T-helper 2 cell treated with Interferon-gamma antibody and Interleukin-4, amounts not matched to agents 5 μg/mL and 100 μg/mL, for 36 hours (primary cell): ENCODE results near the gene GAS7.

Experiments used
- DNase-seq: peaks from one replicate; pipeline ENCODE4 v3.0.0; 2021; ENCODE audit warnings: low spot score
- H3K27ac Mint-ChIP-seq: one replicate; pipeline ENCODE4 v1.8.0; 2021; ENCODE audit warnings: mild to moderate bottlenecking, mixed read lengths
- H3K27me3 Mint-ChIP-seq: one replicate; pipeline ENCODE4 v1.8.0; 2021; ENCODE audit warnings: low read depth, mixed read lengths
- H3K36me3 Mint-ChIP-seq: one replicate; pipeline ENCODE4 v1.8.0; 2021; ENCODE audit warnings: low read depth, mixed read lengths
- H3K4me1 Mint-ChIP-seq: one replicate; pipeline ENCODE4 v1.8.0; 2021; ENCODE audit warnings: low read depth, mixed read lengths
- H3K4me3 Mint-ChIP-seq: one replicate; pipeline ENCODE4 v1.8.0; 2022; ENCODE audit warnings: mild to moderate bottlenecking, moderate library complexity, mixed read lengths
- H3K9me3 Mint-ChIP-seq: one replicate; pipeline ENCODE4 v1.8.0; 2021; ENCODE audit warnings: mixed read lengths

Gene GAS7

DNA sequence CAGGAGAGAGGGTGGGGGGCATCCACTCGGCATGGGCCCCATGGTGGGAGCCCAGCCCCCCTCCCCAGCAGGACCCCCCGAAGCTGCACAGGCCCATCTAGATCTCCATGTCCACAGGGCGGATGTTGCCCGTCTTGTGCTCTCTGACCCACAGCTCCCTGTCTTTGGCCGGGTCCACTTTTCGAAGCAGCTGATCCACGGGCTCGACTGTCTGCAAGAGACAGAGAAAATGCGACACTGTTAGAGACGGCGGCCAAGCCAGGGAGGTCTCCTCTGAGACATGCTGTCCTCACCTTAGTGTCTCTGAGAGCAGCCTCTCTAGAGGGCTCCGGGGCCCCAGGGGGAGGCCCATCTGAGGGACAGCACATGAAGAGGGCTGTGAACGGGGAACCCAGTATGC lies 281.3 kb downstream of the GAS7 start:
- no peaks in the 10 kb centered on the region for H3K9me3 Mint-ChIP-seq
- DNase-seq, result no peak
- no peak overlapping the region for H3K27ac Mint-ChIP-seq
- no peaks in the 10 kb centered on the region for H3K27me3 Mint-ChIP-seq
- H3K4me1 Mint-ChIP-seq, result no peaks in the 10 kb centered on the region
- H3K4me3 Mint-ChIP-seq, result no peak overlapping the region
- no peaks in the 10 kb centered on the region for H3K36me3 Mint-ChIP-seq

DNA sequence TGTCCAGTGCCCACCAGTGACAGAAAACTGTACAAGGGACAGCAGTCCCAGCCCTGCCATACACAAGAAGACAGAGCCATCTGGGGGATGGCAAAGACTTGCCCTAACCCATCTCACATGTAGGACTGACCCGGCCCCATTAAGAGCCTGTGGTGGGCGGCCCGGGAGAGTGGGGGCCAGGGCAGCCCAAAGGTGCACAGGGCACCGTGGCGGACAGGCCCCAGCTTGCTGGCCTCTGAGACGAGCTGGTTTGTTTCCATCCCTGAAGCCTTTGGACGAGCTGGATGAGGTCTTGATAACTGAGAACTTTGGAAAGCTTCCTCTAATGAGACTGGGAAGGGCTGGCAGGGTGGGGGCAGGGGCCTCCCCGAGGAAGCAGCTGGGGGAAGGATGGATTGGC lies 282.3 kb downstream of the GAS7 start:
- no peak overlapping the region for H3K27ac Mint-ChIP-seq
- H3K4me3 Mint-ChIP-seq, result no peak overlapping the region
- no peak for DNase-seq
- H3K9me3 Mint-ChIP-seq, result no peaks in the 10 kb centered on the region
- no peaks in the 10 kb centered on the region for H3K36me3 Mint-ChIP-seq
- H3K27me3 Mint-ChIP-seq, result no peaks in the 10 kb centered on the region
- H3K4me1 Mint-ChIP-seq, result no peaks in the 10 kb centered on the region

DNA sequence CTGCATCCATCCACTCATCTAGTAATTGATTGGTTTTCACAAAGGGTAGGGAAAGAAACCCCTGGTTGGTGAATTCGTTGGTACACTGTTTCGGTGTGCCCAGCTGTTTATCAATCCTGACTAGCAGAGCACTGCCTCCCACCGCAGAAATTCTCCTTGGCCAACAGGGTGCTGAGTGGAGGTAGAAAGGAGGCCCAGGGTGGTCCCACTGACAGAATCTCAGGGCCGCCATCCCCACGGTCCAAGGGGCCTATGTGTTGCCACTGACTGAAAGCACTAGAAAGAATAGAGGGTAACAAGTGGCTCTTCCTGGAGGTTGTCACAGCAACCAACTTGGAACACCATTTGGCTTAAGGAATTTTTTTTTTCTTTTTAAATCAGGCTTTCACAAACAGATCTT lies 284.9 kb downstream of the GAS7 start:
- Mint-ChIP-seq H3K9me3 (no peaks in the 10 kb centered on the region), H3K27me3 (no peaks in the 10 kb centered on the region), H3K27ac (no peak overlapping the region), H3K4me3 (no peak overlapping the region), H3K4me1 (no peaks in the 10 kb centered on the region), H3K36me3 (no peaks in the 10 kb centered on the region)
- no peak for DNase-seq

DNA sequence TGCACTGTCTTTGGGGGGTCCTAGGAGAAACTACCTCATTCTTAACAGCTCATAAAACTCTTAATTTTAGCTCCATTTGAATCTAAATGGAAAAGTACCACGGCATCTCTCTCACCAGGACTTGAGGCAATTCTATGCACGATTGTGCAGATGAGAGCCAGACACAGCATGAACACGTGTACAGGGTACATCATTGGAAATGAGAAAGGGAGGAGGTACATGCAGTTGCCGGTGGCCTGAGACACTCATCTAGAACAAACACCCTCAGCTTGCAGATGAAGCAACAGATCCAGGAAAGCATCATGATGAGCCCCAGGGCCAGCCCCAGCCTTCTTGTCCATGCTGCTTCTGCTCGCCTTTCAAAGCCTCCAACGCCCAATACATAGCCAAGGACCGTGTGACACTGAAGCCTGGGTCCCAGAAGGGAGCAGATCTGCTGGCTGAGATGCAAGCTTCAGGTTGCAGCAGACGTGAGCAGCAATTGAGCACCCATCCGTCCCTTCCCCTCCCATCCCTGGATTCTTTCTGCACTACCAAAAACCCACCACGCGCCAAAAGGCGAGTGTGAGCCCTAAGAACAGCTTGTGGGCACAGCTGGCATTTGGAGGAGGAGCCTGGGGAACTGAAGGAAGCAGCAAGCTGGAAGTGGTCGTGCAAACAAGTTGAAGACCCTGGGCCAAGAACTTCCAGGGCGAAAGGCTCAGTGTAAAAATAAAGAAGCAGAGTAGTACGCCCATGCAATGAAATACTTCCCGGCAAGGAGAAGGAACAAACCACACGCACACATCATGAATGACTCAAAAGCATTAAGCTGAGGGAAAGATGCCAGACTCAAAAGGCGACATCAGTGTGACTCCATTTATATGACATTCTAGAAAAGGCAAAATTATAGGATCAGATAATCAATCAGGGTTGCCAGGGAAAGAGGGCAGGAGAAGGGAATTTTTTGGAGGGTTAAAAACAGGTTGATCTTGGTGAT lies 286.0 kb downstream of the GAS7 start:
- no peak overlapping the region for H3K27ac Mint-ChIP-seq
- no peak for DNase-seq
- H3K4me1 Mint-ChIP-seq, result no peaks in the 10 kb centered on the region
- no peaks in the 10 kb centered on the region for H3K9me3 Mint-ChIP-seq
- no peak overlapping the region for H3K4me3 Mint-ChIP-seq
- no peaks in the 10 kb centered on the region for H3K27me3 Mint-ChIP-seq
- no peaks in the 10 kb centered on the region for H3K36me3 Mint-ChIP-seq

DNA sequence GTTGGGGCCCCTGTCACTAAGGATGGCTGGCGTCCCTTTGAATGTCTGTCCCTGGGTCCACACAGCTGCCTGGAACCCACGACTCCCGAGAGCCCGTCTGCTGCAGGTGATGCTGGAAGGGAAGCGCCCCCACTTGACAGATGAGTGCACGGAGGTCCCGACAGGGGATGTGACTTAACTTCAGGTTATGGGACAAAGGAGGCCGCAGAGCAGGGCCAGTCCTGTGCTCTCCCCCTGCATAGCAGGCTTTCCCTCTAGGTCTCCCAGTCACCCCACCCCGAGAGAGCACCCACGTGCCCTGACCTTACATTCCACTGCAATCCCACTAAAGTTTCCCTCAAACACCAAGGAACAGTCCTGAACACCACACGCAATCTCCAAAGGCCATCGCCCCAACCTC lies 287.3 kb downstream of the GAS7 start:
- H3K9me3 Mint-ChIP-seq, result no peaks in the 10 kb centered on the region
- no peaks in the 10 kb centered on the region for H3K36me3 Mint-ChIP-seq
- no peaks in the 10 kb centered on the region for H3K4me1 Mint-ChIP-seq
- no peaks in the 10 kb centered on the region for H3K27me3 Mint-ChIP-seq
- no peak for DNase-seq
- H3K4me3 Mint-ChIP-seq, result no peak overlapping the region
- no peak overlapping the region for H3K27ac Mint-ChIP-seq

DNA sequence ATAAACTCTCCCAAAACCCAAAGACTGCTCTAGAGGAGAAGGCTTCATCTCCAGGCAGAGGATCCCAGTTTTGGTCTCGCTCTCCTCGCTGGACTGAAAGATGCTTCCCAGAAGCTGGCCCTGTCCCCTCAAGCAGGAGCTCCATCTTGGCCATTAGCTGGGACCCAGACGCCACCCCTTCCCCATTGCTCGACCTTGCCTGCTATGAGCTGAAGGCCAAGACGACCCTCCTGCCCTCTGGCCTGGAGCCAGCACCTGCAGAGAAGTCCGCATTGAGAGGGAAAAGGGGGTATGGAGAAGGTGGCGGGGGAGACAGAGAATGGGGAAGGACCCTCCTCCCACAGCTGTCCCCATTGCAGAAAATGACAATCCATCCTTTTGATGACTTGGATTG lies 289.8 kb downstream of the GAS7 start:
- Mint-ChIP-seq H3K36me3 (no peaks in the 10 kb centered on the region), H3K9me3 (no peaks in the 10 kb centered on the region), H3K4me3 (no peak overlapping the region), H3K27me3 (no peaks in the 10 kb centered on the region), H3K4me1 (no peaks in the 10 kb centered on the region), H3K27ac (no peak overlapping the region)
- DNase-seq, result no peak

DNA sequence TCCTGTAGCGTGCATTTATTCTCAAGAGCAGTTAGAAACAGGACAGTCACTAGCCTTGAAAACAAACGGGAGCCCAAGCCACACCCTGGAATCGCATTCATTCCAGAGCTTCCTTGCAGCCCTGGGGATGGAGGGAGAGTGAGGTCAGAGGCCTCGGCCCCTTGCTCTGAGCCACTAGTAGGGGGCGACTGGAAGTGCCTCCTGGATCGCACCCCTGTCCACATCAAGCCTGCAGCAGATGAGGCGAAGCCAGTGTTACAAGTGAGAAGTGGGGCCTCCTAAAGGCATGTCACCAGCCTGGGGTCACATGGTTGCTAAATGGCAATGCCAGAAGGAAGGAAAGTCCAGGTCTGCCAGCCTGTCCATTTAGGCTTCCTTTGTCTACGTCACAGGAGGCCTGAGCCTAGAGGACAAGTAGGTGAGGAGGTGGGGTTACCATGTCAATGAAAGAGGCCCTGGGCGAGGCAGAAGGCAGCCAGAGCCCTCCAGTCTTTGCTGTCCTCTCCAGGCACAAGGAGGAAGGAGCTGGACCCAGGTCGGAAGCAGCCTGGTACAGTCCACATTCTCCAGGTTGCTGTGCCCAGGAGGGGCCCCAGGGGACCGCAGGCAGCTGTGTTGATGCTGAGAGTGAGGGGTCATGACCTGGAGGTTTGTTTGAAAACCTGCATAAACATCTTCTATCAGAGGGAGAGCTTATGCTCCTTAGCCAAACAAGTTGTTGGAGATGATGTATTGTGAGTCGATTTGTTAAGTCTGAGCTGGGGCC lies 290.3 kb downstream of the GAS7 start:
- H3K4me1 Mint-ChIP-seq, result no peaks in the 10 kb centered on the region
- H3K4me3 Mint-ChIP-seq, result no peak overlapping the region
- no peaks in the 10 kb centered on the region for H3K27me3 Mint-ChIP-seq
- no peaks in the 10 kb centered on the region for H3K9me3 Mint-ChIP-seq
- DNase-seq, result no peak
- no peaks in the 10 kb centered on the region for H3K36me3 Mint-ChIP-seq
- no peak overlapping the region for H3K27ac Mint-ChIP-seq

DNA sequence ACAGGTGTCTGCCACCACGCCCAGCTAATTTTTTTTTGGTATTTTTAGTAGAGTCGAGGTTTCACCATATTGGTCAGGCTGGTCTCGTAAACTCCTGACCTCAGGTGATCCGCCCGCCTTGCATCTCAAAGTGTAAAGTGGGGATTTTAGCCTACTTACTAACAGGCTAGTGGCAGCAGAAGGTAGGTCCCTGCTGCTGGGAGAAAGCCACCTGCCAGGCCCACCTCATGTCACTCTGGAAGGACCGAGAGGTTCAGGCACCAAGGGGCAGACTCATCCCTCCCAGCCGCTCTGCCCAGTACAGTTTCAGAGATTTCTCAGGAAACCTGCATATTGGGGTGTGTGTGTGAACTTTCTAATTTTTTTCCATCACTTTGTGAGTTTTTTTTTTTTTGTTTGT lies 291.3 kb downstream of the GAS7 start:
- no peak overlapping the region for H3K4me3 Mint-ChIP-seq
- H3K36me3 Mint-ChIP-seq, result no peaks in the 10 kb centered on the region
- no peak for DNase-seq
- no peak overlapping the region for H3K27ac Mint-ChIP-seq
- H3K4me1 Mint-ChIP-seq, result no peaks in the 10 kb centered on the region
- no peaks in the 10 kb centered on the region for H3K27me3 Mint-ChIP-seq
- no peaks in the 10 kb centered on the region for H3K9me3 Mint-ChIP-seq

DNA sequence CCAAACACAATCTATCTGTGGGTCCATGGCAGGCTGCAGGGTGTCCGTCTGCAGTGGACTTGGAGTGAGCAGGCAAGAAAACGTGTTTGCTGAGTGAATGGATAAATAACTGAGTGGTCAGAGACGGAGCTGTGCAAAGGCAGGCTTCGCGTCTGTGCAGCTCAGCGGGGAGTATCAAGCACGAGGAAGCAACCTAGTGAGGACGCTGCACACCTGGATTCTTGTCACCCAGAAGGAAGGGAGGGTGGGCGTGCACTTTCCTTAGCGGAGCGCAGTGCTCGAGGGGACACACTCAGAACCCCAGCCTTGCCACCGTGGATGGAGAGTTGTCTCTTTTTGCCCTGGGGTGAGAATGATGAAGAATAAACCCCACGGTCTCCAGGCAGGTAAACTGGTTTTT lies 291.8 kb downstream of the GAS7 start:
- Mint-ChIP-seq H3K4me1 (no peaks in the 10 kb centered on the region), H3K27ac (no peak overlapping the region), H3K36me3 (no peaks in the 10 kb centered on the region), H3K27me3 (no peaks in the 10 kb centered on the region), H3K4me3 (no peak overlapping the region), H3K9me3 (no peaks in the 10 kb centered on the region)
- no peak for DNase-seq

DNA sequence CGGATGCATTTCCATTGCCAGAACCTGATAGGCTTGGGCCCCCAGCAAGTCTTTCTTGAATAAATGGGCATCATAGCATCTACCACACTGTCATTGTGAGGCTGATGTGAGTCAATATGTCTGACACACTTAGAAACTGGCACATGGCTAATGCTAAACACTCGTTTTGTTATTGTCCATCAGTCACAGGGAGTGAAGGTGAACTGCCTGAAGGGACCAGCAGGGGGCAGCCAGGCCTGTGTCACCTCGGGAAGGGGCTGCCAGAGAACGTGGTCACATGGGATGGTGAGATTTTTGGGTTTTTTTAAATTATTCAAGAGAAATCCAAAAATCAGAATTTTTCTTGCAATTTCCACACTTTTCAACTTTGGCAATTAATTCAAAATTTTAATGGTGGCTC lies 292.5 kb downstream of the GAS7 start:
- no peaks in the 10 kb centered on the region for H3K36me3 Mint-ChIP-seq
- H3K27me3 Mint-ChIP-seq, result no peaks in the 10 kb centered on the region
- no peaks in the 10 kb centered on the region for H3K9me3 Mint-ChIP-seq
- no peak overlapping the region for H3K4me3 Mint-ChIP-seq
- DNase-seq, result no peak
- H3K27ac Mint-ChIP-seq, result no peak overlapping the region
- H3K4me1 Mint-ChIP-seq, result no peaks in the 10 kb centered on the region

DNA sequence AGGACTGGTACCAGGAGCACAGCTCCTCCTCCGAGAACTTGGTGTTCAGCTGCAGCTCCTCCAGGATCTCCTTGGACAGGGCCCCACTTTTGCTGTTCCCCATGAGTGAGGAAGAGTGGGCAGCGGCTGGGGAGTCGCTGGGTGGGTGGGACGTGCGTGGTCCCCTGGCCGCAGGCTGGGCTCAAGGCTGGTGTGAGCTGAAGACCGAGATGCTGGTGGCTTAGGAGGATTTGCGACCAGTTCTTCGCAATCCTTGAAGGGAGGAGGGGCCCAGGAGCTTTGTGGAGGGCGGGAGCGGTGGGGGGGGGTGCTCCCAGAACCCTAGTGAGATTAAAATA lies 293.4 kb downstream of the GAS7 start, which contains the start of gene RCVRN:
Gene RCVRN, minus strand, starts transcription at position 194 of the 338 bp plus-strand sequence. Its CDS starts 91 bp downstream, at position 103.
- Mint-ChIP-seq H3K4me3 (no peak within 1 kb of the TSS), H3K27me3 (no peaks in the 10 kb centered on the region), H3K36me3 (no peaks in the 10 kb centered on the region), H3K9me3 (no peaks in the 10 kb centered on the region), H3K4me1 (no peaks in the 10 kb centered on the region), H3K27ac (no peak within 1 kb of the TSS)
- no peak for DNase-seq

DNA sequence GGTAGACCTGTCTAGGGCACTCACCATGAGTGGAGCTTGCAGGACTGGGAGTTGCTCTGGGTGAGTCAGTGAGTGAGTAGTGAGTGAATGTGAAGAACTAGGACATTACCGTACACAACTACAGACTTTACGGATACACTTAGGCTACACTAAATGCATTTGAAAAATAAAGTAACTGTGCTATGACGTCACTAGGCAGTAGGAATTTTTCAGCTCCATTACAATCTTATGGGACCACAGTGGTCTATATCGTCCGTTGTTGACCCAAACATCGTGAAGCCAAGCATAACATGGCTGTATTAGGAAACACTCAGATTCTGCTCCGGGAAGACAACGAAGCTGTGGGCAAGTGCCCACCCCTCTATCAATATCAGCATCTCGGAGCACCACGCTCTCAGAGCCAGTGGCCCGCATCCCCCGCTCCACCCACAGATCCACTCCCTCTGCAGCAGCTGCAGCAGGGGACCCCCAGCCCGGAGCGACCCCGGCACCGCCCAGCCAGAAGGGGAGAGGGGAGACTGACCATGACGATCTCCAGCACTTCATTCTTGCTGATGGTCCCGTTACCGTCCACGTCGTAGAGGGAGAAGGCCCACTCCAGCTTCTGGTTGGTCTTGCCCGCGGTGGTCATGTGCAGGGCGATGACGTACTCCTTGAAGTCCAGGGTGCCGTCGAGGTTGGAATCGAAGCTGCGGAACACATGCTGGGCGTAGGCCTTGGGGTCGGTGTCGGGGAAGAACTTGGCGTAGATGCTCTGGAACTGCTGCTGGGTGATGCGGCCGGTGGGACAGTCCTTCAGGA lies 293.9 kb downstream of the GAS7 start:
- Mint-ChIP-seq H3K27me3 (no peaks in the 10 kb centered on the region), H3K4me1 (no peaks in the 10 kb centered on the region), H3K36me3 (no peaks in the 10 kb centered on the region), H3K9me3 (no peaks in the 10 kb centered on the region), H3K4me3 (no peak overlapping the region), H3K27ac (no peak overlapping the region)
- no peak for DNase-seq

DNA sequence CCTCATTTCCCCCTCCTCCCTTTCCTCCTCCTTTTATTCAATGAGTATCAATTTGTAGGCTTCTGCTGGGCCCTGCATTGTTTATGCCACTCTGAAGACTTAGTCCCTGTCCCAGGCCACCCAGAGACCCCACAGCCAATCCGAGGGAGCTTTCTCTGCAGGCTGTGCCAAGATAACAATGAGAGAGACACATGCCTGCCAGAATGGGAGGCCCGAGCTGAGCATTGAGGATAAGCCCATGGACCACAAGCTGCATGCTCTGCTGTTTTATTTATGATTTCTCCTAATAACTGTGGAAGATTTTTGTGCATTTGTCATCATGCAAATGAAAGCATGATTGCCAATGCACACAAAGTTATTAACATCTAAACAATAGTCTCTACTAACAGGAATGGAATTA lies 296.3 kb downstream of the GAS7 start:
- Mint-ChIP-seq H3K4me1 (no peaks in the 10 kb centered on the region), H3K9me3 (no peaks in the 10 kb centered on the region), H3K36me3 (no peaks in the 10 kb centered on the region), H3K4me3 (no peak overlapping the region), H3K27me3 (no peaks in the 10 kb centered on the region), H3K27ac (no peak overlapping the region)
- DNase-seq, result no peak

DNA sequence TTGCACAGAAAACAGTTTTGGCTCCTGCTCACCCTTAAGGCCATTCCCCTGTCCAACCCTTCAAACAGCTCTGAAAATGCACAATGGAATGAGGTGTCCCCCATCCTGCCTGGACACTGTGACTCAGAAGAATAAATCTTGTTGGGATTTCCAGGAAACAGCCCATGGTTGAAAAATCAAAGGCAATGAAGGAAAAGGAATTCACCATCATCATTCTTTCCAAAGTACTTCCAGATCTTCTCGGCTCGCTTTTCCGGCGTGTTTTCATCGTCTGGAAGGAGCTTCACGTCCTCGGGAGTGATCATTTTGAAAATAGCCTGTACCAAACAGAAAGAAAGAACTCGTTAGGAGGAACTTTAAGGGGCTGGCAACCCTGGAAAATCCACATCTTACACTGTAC lies 297.6 kb downstream of the GAS7 start:
- no peaks in the 10 kb centered on the region for H3K4me1 Mint-ChIP-seq
- H3K36me3 Mint-ChIP-seq, result no peaks in the 10 kb centered on the region
- H3K9me3 Mint-ChIP-seq, result no peaks in the 10 kb centered on the region
- no peaks in the 10 kb centered on the region for H3K27me3 Mint-ChIP-seq
- H3K4me3 Mint-ChIP-seq, result no peak overlapping the region
- no peak for DNase-seq
- no peak overlapping the region for H3K27ac Mint-ChIP-seq
